H1 (cell line): Measurements from ENCODE around the gene SGCE. TPM values are rescaled to one million over a fixed set of nuclear protein-coding genes. Genes with fewer than 3 reads are reported as not detected.

Experiments used
- ASH2L ChIP-seq: fragments of 200-600, 300-600 bp; sonication (generic); IDR thresholded peaks from one replicate; pipeline ENCODE4 v1.7.1; 2017; ENCODE audit warnings: low read length
- CBX5 ChIP-seq: fragments of 300-800, 300-1000 bp; sonication (generic); IDR thresholded peaks from 2 replicates; pipeline ENCODE4 v1.7.1; 2016; ENCODE audit warnings: antibody characterized with exemption, low read length, low read depth
- CEBPB ChIP-seq: IDR thresholded peaks from 2 replicates; pipeline ENCODE4 v1.6.1; 2012; ENCODE audit warnings: low read depth, low read length
- CREB1 ChIP-seq: IDR thresholded peaks from 2 replicates; pipeline ENCODE4 v1.6.1; 2012; ENCODE audit warnings: inconsistent platforms
- EZH2 ChIP-seq: fragments of 200-600 bp; sonication (generic); IDR thresholded peaks from 2 replicates; pipeline ENCODE4 v1.7.1; 2012; ENCODE audit warnings: low read depth, mild to moderate bottlenecking, moderate library complexity, low read length, inconsistent platforms; ENCODE audit not compliant: severe bottlenecking
- GABPA ChIP-seq: IDR thresholded peaks from 2 replicates; pipeline ENCODE4 v1.6.1; 2011; ENCODE audit warnings: mild to moderate bottlenecking, low read length, moderate library complexity, borderline replicate concordance; ENCODE audit not compliant: insufficient read depth
- HDAC6 ChIP-seq: IDR thresholded peaks from one replicate; pipeline ENCODE4 v1.7.1; 2012; ENCODE audit warnings: low read depth, mild to moderate bottlenecking, inconsistent platforms, low read length, moderate library complexity
- KDM1A ChIP-seq: fragments of 200-600, 300-600 bp; sonication (generic); IDR thresholded peaks from 2 replicates; pipeline ENCODE4 v1.7.1; 2016; ENCODE audit warnings: mild to moderate bottlenecking, low read length, borderline replicate concordance
- KDM4A ChIP-seq: IDR thresholded peaks from one replicate; pipeline ENCODE4 v1.7.1; 2012; ENCODE audit warnings: low read depth, mild to moderate bottlenecking, moderate library complexity, low read length, inconsistent platforms; ENCODE audit not compliant: severe bottlenecking
- KDM5A ChIP-seq: fragments of 200-600 bp; IDR thresholded peaks from 2 replicates; pipeline ENCODE4 v1.7.1; 2012; ENCODE audit warnings: mild to moderate bottlenecking, low read length, inconsistent platforms, mixed read lengths
- NANOG ChIP-seq: IDR thresholded peaks from 2 replicates; pipeline ENCODE4 v1.6.1; 2011; ENCODE audit warnings: low read length, low read depth, mild to moderate bottlenecking, inconsistent platforms; ENCODE audit not compliant: insufficient read depth, poor library complexity, severe bottlenecking
- POLR2A ChIP-seq, 2 experiments: IDR thresholded peaks; 1 replicate in 1 of 2; 2 replicates in 1 of 2; pipeline ENCODE4 v1.6.1; 2011; ENCODE audit warnings: low read depth in 2 of 2, low read length in 2 of 2, mild to moderate bottlenecking in 2 of 2; ENCODE audit errors: control extremely low read depth in 1 of 2
- POU5F1 ChIP-seq: IDR thresholded peaks from 2 replicates; pipeline ENCODE4 v1.6.1; 2011; ENCODE audit warnings: low read depth, mild to moderate bottlenecking, low read length, moderate library complexity
- RAD21 ChIP-seq, 2 experiments: IDR thresholded peaks in 1 of 2; conservative IDR thresholded peaks in 1 of 2; 2 replicates each; pipeline ENCODE4 v1.6.1; 2011; ENCODE audit warnings: low read depth in 2 of 2, low read length in 2 of 2, improper control_type of control experiment in 1 of 2, inconsistent platforms in 1 of 2, mild to moderate bottlenecking in 1 of 2, moderate library complexity in 1 of 2
- RXRA ChIP-seq: IDR thresholded peaks from 2 replicates; pipeline ENCODE4 v1.6.1; 2011; ENCODE audit warnings: low read depth, mild to moderate bottlenecking, low read length, moderate library complexity; ENCODE audit not compliant: insufficient read depth
- SAP30 ChIP-seq: fragments of 300-600 bp; sonication (generic); IDR thresholded peaks from 2 replicates; pipeline ENCODE4 v1.7.1; 2012; ENCODE audit warnings: low read length, moderate library complexity, mild to moderate bottlenecking, inconsistent platforms; ENCODE audit not compliant: insufficient read depth, insufficient replicate concordance
- SIN3A ChIP-seq, 2 experiments: IDR thresholded peaks in 1 of 2; conservative IDR thresholded peaks in 1 of 2; 2 replicates each; pipeline ENCODE4 v1.6.1; 2011 to 2012; ENCODE audit warnings: low read length in 2 of 2, improper control_type of control experiment in 1 of 2, low read depth in 1 of 2, mild to moderate bottlenecking in 1 of 2
- SIRT6 ChIP-seq: IDR thresholded peaks from one replicate; pipeline ENCODE4 v1.7.1; 2012; ENCODE audit warnings: low read length, inconsistent platforms
- SIX5 ChIP-seq: IDR thresholded peaks from 2 replicates; pipeline ENCODE4 v1.6.1; 2011; ENCODE audit warnings: mild to moderate bottlenecking, low read depth, low read length
- SP2 ChIP-seq: IDR thresholded peaks from 2 replicates; pipeline ENCODE4 v1.6.1; 2012; ENCODE audit warnings: mild to moderate bottlenecking, low read length, inconsistent platforms
- YY1 ChIP-seq: IDR thresholded peaks from 2 replicates; pipeline ENCODE4 v1.6.1; 2011; ENCODE audit warnings: low read depth, mild to moderate bottlenecking, low read length
- ZNF274 ChIP-seq: IDR thresholded peaks from 2 replicates; pipeline ENCODE4 v1.7.0; 2012; ENCODE audit warnings: low read length, borderline replicate concordance; ENCODE audit errors: extremely low read depth
- polyA plus RNA-seq, 7 experiments: library from polyadenylated mRNA; depleted of rRNA in 3 of 7; stranded (reverse) in 5 of 7; unstranded in 2 of 7; fragments of >200 nt in 5 of 7; fragments of 200-250 nt in 2 of 7; gene quantifications; 1 replicate in 5 of 7; 2 replicates in 1 of 7; 4 replicates in 1 of 7; pipeline versions ENCODE4 v1.2.1 to v1.2.3, GENCODE V29; 2011 to 2013; ENCODE audit warnings: missing spikeins in 2 of 7, mixed read lengths in 2 of 7
- total RNA-seq: library from RNA; stranded (reverse); fragmentation: NEBNext Ultra II Directional; extraction: Animal tissue kit (Norgen Biotek cat#: 25700); gene quantifications from 2 replicates; pipeline ENCODE4 v1.2.1, GENCODE V29; 2021
- TF ChIP-seq, protein P1 (sequence below): IDR thresholded peaks from 2 replicates; pipeline ENCODE4 v1.6.1; 2012; ENCODE audit warnings: low read length, inconsistent platforms

SGCE gene
- total and polyA plus RNA-seq, 2 of the 8 experiments (the other 6 are each of a cell fraction or from before 2014, with no cell fraction given) = 12.8 to 25.0 TPM

- TF ChIP-seq SAP30 = no peak
- TF ChIP-seq SIN3A (conservative IDR thresholded peaks at IDR 0.05 in 1 of 2, IDR thresholded peaks at IDR 0.05 in 1 of 2; ENCODE audit: low read depth in 1 of 2, low read length in 2 of 2) = peak in 1 of 2 experiments; percentile 55; a peak in 2 of 4 replicates
- TF ChIP-seq EZH2 = no peak
- no peak for TF ChIP-seq GABPA
- TF ChIP-seq KDM1A = peak; percentile 43; the same call in 1 of the 2 replicates
- TF ChIP-seq RAD21 (IDR thresholded peaks at IDR 0.05 in 1 of 2, conservative IDR thresholded peaks at IDR 0.05 in 1 of 2; ENCODE audit: low read depth in 2 of 2, low read length in 2 of 2) = peak; percentile 30 to 36; a peak in 2 of 4 replicates
- no peak for TF ChIP-seq RXRA
- no peak for TF ChIP-seq NANOG
- TF ChIP-seq KDM5A = no peak
- no peak for TF ChIP-seq SIX5
- TF ChIP-seq POLR2A (IDR thresholded peaks at IDR 0.05; ENCODE audit: control extremely low read depth in 1 of 2, low read depth in 2 of 2, low read length in 2 of 2) = peak; percentile 74 to 88
- no peak for TF ChIP-seq SP2
- no peak for TF ChIP-seq POU5F1
- no peak for TF ChIP-seq YY1
- TF ChIP-seq KDM4A = peak; percentile 25
- TF ChIP-seq ASH2L = peak; percentile 57
- no peak for TF ChIP-seq CREB1
- no peak for TF ChIP-seq CBX5
- TF ChIP-seq SIRT6 = no peak
- TF ChIP-seq CEBPB = no peak
- no peak for TF ChIP-seq HDAC6
- no peak for TF ChIP-seq ZNF274
- TF ChIP-seq, protein P1, sequence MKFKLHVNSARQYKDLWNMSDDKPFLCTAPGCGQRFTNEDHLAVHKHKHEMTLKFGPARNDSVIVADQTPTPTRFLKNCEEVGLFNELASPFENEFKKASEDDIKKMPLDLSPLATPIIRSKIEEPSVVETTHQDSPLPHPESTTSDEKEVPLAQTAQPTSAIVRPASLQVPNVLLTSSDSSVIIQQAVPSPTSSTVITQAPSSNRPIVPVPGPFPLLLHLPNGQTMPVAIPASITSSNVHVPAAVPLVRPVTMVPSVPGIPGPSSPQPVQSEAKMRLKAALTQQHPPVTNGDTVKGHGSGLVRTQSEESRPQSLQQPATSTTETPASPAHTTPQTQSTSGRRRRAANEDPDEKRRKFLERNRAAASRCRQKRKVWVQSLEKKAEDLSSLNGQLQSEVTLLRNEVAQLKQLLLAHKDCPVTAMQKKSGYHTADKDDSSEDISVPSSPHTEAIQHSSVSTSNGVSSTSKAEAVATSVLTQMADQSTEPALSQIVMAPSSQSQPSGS = no peak
These were observed at the start of gene SGCE (continued) for GRCh38 chr7:94655848-94656657.
